ENCODE data around the gene MANSC4. TPM values are rescaled to one million over a fixed set of nuclear protein-coding genes. Genes with fewer than 3 reads are reported as not detected.

MANSC4 gene
- total RNA-seq, 4 donors from 2014 or later: not detected

- Histone ChIP-seq H3K4me3 (replicated peaks in 1 of 3) (no peak overlapping the region), H3K27me3 (no peaks in the 10 kb centered on the region), H3K9me3 (no peaks in the 10 kb centered on the region), H3K4me1 (no peaks in the 10 kb centered on the region), H3K36me3 (peaks cover 0 to 2% of the 10 kb centered on the region in 2 donors), H3K27ac (no peak overlapping the region)
- 91 to 94% methylated on average over 4 of the region's 4 CpGs for WGBS, 2 donors
- TF ChIP-seq POLR2A (IDR thresholded peaks at IDR 0.05): no peak
- TF ChIP-seq CTCF (IDR thresholded peaks at IDR 0.05): no peak
- DNase-seq: no peak
- intact Hi-C loops (cut with DNase I): loop anchor here (10.0 kb wide), 1 partner anchor 85 kb away; no protein-coding TSS in a partner anchor
Measured at GRCh38 chr12:27730097-27730588, 49.9 kb downstream of the MANSC4 start.

- Histone ChIP-seq H3K27me3 (no peaks in the 10 kb centered on the region), H3K36me3 (peaks cover under 1 to 31% of the 10 kb centered on the region in 2 donors), H3K27ac (no peak overlapping the region), H3K9me3 (no peaks in the 10 kb centered on the region), H3K4me1 (no peaks in the 10 kb centered on the region), H3K4me3 (replicated peaks in 1 of 3) (no peak overlapping the region)
- WGBS, 2 donors: 86 to 88% methylated on average over 1 of the region's 1 CpG
- DNase-seq: no peak
- intact Hi-C loops (cut with DNase I): no loop called here
- TF ChIP-seq POLR2A (IDR thresholded peaks at IDR 0.05) (no peak), CTCF (IDR thresholded peaks at IDR 0.05) (no peak)
Measured at GRCh38 chr12:27723212-27723611, 56.8 kb downstream of the MANSC4 start.

Small RNA genes lying within 50 kb of the gene (small RNA-seq; reads per million reads assigned to genes)
- gene RF00019 (not detected), gene RF02271 (not detected)

Other genes starting within 250 kb of the MANSC4 start
- gene REP15, start 83.8 kb downstream of the MANSC4 start, total RNA-seq: 1 to 10 TPM; 1.8 to 7.2 (median 2.0) TPM
- 10 to 100 TPM; 50.8 to 74.0 (median 57.5) TPM for gene MRPS35, start 69.4 kb downstream of the MANSC4 start, total RNA-seq
- 10 to 100 TPM; 18.8 to 43.9 (median 22.7) TPM for gene KLHL42, start within 50 bp of the MANSC4 start, total RNA-seq
- gene PTHLH, start 192.5 kb upstream of the MANSC4 start, total RNA-seq: 1 to 10 TPM in 3 of 4 donors, not detected in 1; 1.6 to 3.0 (median 2.1) TPM

Measured in thyroid gland (tissue), 4 donors.